Body of pancreas (tissue), 4 donors: ENCODE measurements around the gene LTA.

ENCODE experiments used
- CTCF ChIP-seq, 7 experiments: fragments of 450-650 bp in 4 of 7; fragments of 200-600 bp in 3 of 7; sonication (generic) in 3 of 7; IDR thresholded peaks; one replicate each; pipeline ENCODE4 v1.5.1; 2016 to 2019; ENCODE audit warnings: antibody characterized with exemption in 7 of 7
- POLR2A ChIP-seq, 3 donors: fragments of 450-650 bp; IDR thresholded peaks; one replicate each; pipeline ENCODE4 v1.6.1; 2016; ENCODE audit warnings: antibody characterized with exemption in 3 of 3, mild to moderate bottlenecking in 2 of 3

GRCh38 chr6:31531162-31531561 is 40.9 kb upstream of the LTA start:
- TF ChIP-seq CTCF (IDR thresholded peaks at IDR 0.05) = no peak
- TF ChIP-seq POLR2A (IDR thresholded peaks at IDR 0.05) = no peak
